Ovary (tissue), 3 donors: ENCODE results near the gene PGF.

Experiments
- CTCF ChIP-seq, 3 donors: fragments of 450-650 bp in 2 of 3; fragments of 200-600 bp in 1 of 3; IDR thresholded peaks; one replicate each; pipeline versions ENCODE4 v1.5.1 to v1.8.0; 2016 to 2022; ENCODE audit warnings: antibody characterized with exemption in 3 of 3, mild to moderate bottlenecking in 1 of 3
- POLR2A ChIP-seq: fragments of 450-650 bp; IDR thresholded peaks from one replicate; pipeline ENCODE4 v1.6.1; 2017; ENCODE audit warnings: antibody characterized with exemption, mild to moderate bottlenecking, moderate library complexity
- donor health status: DM: no; HTN: no; CAD: no.

- no peak for TF ChIP-seq CTCF (IDR thresholded peaks at IDR 0.05)
- TF ChIP-seq POLR2A: no peak
Observed at GRCh38 chr14:74947353-74948227, 7.8 kb downstream of the PGF start.
